A549 (cell line): ENCODE data around the gene FKBP3. TPM values are rescaled to one million over a fixed set of nuclear protein-coding genes. Genes with fewer than 3 reads are reported as not detected.
"Not testable (repeated sequence)": the region's sequence is repeated elsewhere in the genome, so short reads cannot be mapped to it uniquely, and the experiment has no call there.

Experiments
- ATAC-seq, 2 experiments: fragments of 200-7000 bp in 1 of 2; fragments of >200 bp in 1 of 2; cut with Nextera tagmentation in 1 of 2; cut with Tn5 transposase in 1 of 2; 3 replicates each; pipeline versions ENCODE4 v1.8.0 to v1.9.1; 2018 to 2020; ENCODE audit warnings: mild to moderate bottlenecking in 1 of 2, moderate library complexity in 1 of 2
- CTCF ChIA-PET: fragments of 300-600 bp; sonication (Branson Sonifier 250); formaldehyde crosslinking; extraction: SDS; loops from one replicate; lab custom pipeline; 2021; ENCODE audit warnings: antibody characterized with exemption, inconsistent platforms; lab: Yijun Ruan, JAX
- POLR2A ChIA-PET: fragments of 350-600 bp; formaldehyde crosslinking; extraction: SDS; loops from one replicate; lab custom pipeline; 2021; ENCODE audit warnings: antibody characterized with exemption, inconsistent platforms; lab: Yijun Ruan, JAX
- DNase-seq, 2 experiments: peaks; one replicate each; pipeline versions ENCODE4 v3.0.0 to v3.0.0-alpha.2; 2011 to 2016; ENCODE audit warnings: low read depth in 1 of 2, low spot score in 1 of 2
- FAIRE-seq: peaks from 2 replicates; lab custom pipeline; 2011; peaks lifted over from hg19 to GRCh38; lab: Jason Lieb, UNC
- H3K27ac ChIP-seq, 2 experiments: fragments of >200 bp; sonication (Bioruptor Twin); formaldehyde crosslinking; 3 replicates each; pipeline ENCODE4 v1.5.1; 2016 to 2017
- H3K4me1 ChIP-seq: fragments of >200 bp; sonication (Bioruptor Twin); formaldehyde crosslinking; 3 replicates; pipeline ENCODE4 v1.6.1; 2016
- H3K4me2 ChIP-seq: fragments of >200 bp; sonication (Bioruptor Twin); formaldehyde crosslinking; 3 replicates; pipeline ENCODE4 v1.6.1; 2016
- H3K4me3 ChIP-seq: fragments of >200 bp; sonication (Bioruptor Twin); formaldehyde crosslinking; 3 replicates; pipeline ENCODE4 v1.5.1; 2016
- H3K9me3 ChIP-seq: fragments of >200 bp; sonication (Bioruptor Twin); formaldehyde crosslinking; 3 replicates; pipeline ENCODE4 v1.6.1; 2016
- BHLHE40 ChIP-seq: IDR thresholded peaks from 2 replicates; pipeline ENCODE4 v1.6.1; 2012; ENCODE audit warnings: low read depth, low read length, inconsistent platforms
- CBX8 ChIP-seq: fragments of 200-600 bp; sonication (generic); IDR thresholded peaks from 2 replicates; pipeline ENCODE4 v1.6.1; 2016
- CHD2 ChIP-seq: fragments of 150-350 bp; IDR thresholded peaks from 2 replicates; pipeline ENCODE4 v1.6.1; 2014; ENCODE audit warnings: low read length; ENCODE audit not compliant: partially characterized antibody
- EHMT2 ChIP-seq: fragments of 200-600 bp; sonication (generic); IDR thresholded peaks from 2 replicates; pipeline ENCODE4 v1.6.1; 2016; ENCODE audit warnings: antibody characterized with exemption, low read depth, mild to moderate bottlenecking, moderate library complexity
- ELK1 ChIP-seq: fragments of 150-350 bp; IDR thresholded peaks from 2 replicates; pipeline ENCODE4 v1.6.1; 2014; ENCODE audit warnings: low read depth, mild to moderate bottlenecking, low read length
- FOXS1 ChIP-seq: fragments of 250-450 bp; sonication (Bioruptor Pico); IDR thresholded peaks from 2 replicates; pipeline ENCODE4 v1.5.0; 2020; ENCODE audit warnings: mild to moderate bottlenecking, moderate library complexity
- GATA3 ChIP-seq: IDR thresholded peaks from 2 replicates; pipeline ENCODE4 v1.6.1; 2012; ENCODE audit warnings: borderline replicate concordance
- HES2 ChIP-seq: fragments of >200 bp; sonication (Bioruptor Twin); formaldehyde crosslinking; IDR thresholded peaks from 2 replicates; pipeline ENCODE4 v1.6.1; 2016
- JUN ChIP-seq, 2 experiments: fragments of >200 bp; sonication (Bioruptor Twin); formaldehyde crosslinking; IDR thresholded peaks; 2 replicates in 1 of 2; 3 replicates in 1 of 2; pipeline ENCODE4 v1.6.1; 2016 to 2017
- KDM5A ChIP-seq: fragments of 200-600 bp; sonication (generic); IDR thresholded peaks from 2 replicates; pipeline ENCODE4 v1.6.1; 2016; ENCODE audit warnings: antibody characterized with exemption, mild to moderate bottlenecking
- MYC ChIP-seq: IDR thresholded peaks from 2 replicates; pipeline ENCODE4 v1.6.1; 2012; ENCODE audit warnings: mild to moderate bottlenecking, inconsistent platforms, low read length, improper control_type of control experiment, borderline replicate concordance
- NPAS2 ChIP-seq: fragments of 250-450 bp; sonication (Bioruptor Pico); IDR thresholded peaks from 2 replicates; pipeline ENCODE4 v1.8.0; 2022; ENCODE audit warnings: mild to moderate bottlenecking, moderate library complexity, borderline replicate concordance
- NR3C1 ChIP-seq: fragments of >200 bp; sonication (Bioruptor Twin); formaldehyde crosslinking; IDR thresholded peaks from 3 replicates; pipeline ENCODE4 v1.6.1; 2017
- PBX3 ChIP-seq: IDR thresholded peaks from 2 replicates; pipeline ENCODE4 v1.6.1; 2012
- REST ChIP-seq: fragments of 200-600 bp; sonication (generic); IDR thresholded peaks from 2 replicates; pipeline ENCODE4 v1.6.1; 2016; ENCODE audit warnings: antibody characterized with exemption, mild to moderate bottlenecking, moderate library complexity
- SMC3 ChIP-seq: fragments of >200 bp; sonication (Bioruptor Twin); formaldehyde crosslinking; IDR thresholded peaks from 3 replicates; pipeline ENCODE4 v1.6.1; 2018; ENCODE audit warnings: inconsistent platforms
- SREBF2 ChIP-seq: fragments of 450-650 bp; IDR thresholded peaks from 2 replicates; pipeline ENCODE4 v1.6.1; 2014; ENCODE audit warnings: mild to moderate bottlenecking, moderate library complexity
- USF2 ChIP-seq: fragments of 450-650 bp; IDR thresholded peaks from 2 replicates; pipeline ENCODE4 v1.6.1; 2014; ENCODE audit warnings: antibody characterized with exemption
- ZC3H11A ChIP-seq: fragments of 450-650 bp; IDR thresholded peaks from 2 replicates; pipeline ENCODE4 v1.6.1; 2014; ENCODE audit warnings: antibody characterized with exemption, mild to moderate bottlenecking
- ZNF302 ChIP-seq: fragments of 250-450 bp; sonication (Bioruptor Pico); IDR thresholded peaks from 2 replicates; pipeline ENCODE4 v1.9.0; 2021; ENCODE audit warnings: inconsistent platforms, mild to moderate bottlenecking, moderate library complexity
- WGBS: methylation state at CpG from one replicate; pipeline ENCODE4 v1.1.6; 2017; ENCODE audit errors: missing lambda C conversion rate; 5-methylcytosine and 5-hydroxymethylcytosine counted together
- polyA plus RNA-seq, 4 experiments: library from polyadenylated mRNA; depleted of rRNA in 3 of 4; stranded (reverse); fragments of >200 nt; fragmentation: RNase III in 1 of 4; extraction: RNeasy Plus Mini Kit Qiagen cat#74134 plus additional on column Dnase treatment in 1 of 4; gene quantifications; 2 replicates in 3 of 4; 3 replicates in 1 of 4; pipeline ENCODE4 v1.2.3, GENCODE V29; 2011 to 2017

Gene FKBP3
- polyA plus RNA-seq, 2 of the 4 experiments (the other 2 are of a cell fraction) = 158 to 202 TPM

GRCh38 chr14:45144658-45145057 is 10.4 kb upstream of the FKBP3 start (continued):
- TF ChIP-seq ELK1 (no peak), NR3C1 (no peak), CBX8 (no peak), KDM5A (no peak), CHD2 (no peak), JUN (IDR thresholded peaks at IDR 0.05) (no peak), ZC3H11A (no peak)

- CTCF ChIA-PET, DNase-seq, H3K27ac ChIP-seq, POLR2A ChIA-PET, FAIRE-seq, H3K4me3 ChIP-seq, H3K9me3 ChIP-seq, H3K4me2 ChIP-seq, ATAC-seq: not testable (repeated sequence)
- WGBS = 94% methylated on average over 8 of the region's 8 CpGs
- H3K4me1 ChIP-seq = peaks cover 12% of the 10 kb centered on the region; the same call in 2 of the 3 replicates
Observed at GRCh38 chr14:45142083-45142482, 7.8 kb upstream of the FKBP3 start.

GRCh38 chr14:45140661-45141187 is 6.4 kb upstream of the FKBP3 start:
- Histone ChIP-seq H3K27ac (no peak overlapping the region), H3K4me3 (no peak overlapping the region), H3K4me1 (peaks cover 15% of the 10 kb centered on the region; the same call in 2 of the 3 replicates), H3K4me2 (no peak overlapping the region), H3K9me3 (no peaks in the 10 kb centered on the region)
- no peak for FAIRE-seq
- peak; percentile 60 to 69; a peak in 4 of 6 replicates for ATAC-seq
- WGBS = 91% methylated on average over 6 of the region's 6 CpGs
- TF ChIP-seq ZNF302 (CRISPR knock-in tag) (no peak), CHD2 (no peak), NPAS2 (no peak), SMC3 (no peak), USF2 (no peak), FOXS1 (no peak), PBX3 (no peak), EHMT2 (no peak), SREBF2 (no peak), REST (no peak), MYC (no peak), BHLHE40 (no peak), GATA3 (no peak), HES2 (no peak)
- peak in 1 of 2 experiments; percentile 15 for DNase-seq
- CTCF ChIA-PET = no interaction called here
- POLR2A ChIA-PET = no interaction called here
